HCT116 (cell line): ENCODE data around the gene KRT37. TPM values are rescaled to one million over a fixed set of nuclear protein-coding genes. Genes with fewer than 3 reads are reported as not detected.

ENCODE experiments used
- ATAC-seq: fragments of 200-7000 bp; cut with Tn5 transposase; 2 replicates; pipeline ENCODE4 v1.9.1; 2020; ENCODE audit warnings: mild to moderate bottlenecking, moderate library complexity
- BruUV-seq: library from RNA; stranded (reverse); fragments of 400-500 nt; replicated peaks from 2 replicates; lab custom pipeline; 2021; lab: Mats Ljungman, UMichigan
- CTCF ChIA-PET: fragments of 300-600 bp; sonication (Branson Sonifier 250); formaldehyde crosslinking; loops from one replicate; lab custom pipeline; 2021; ENCODE audit warnings: antibody characterized with exemption; lab: Charles Lee
- POLR2A ChIA-PET: fragments of 300-600, 350-600 bp; sonication (Branson Sonifier 250); formaldehyde crosslinking; loops from one replicate; lab custom pipeline; 2021; ENCODE audit warnings: antibody characterized with exemption; lab: Charles Lee
- RAD21 ChIA-PET, 2 experiments: fragments of 300-600 bp; sonication (Branson Sonifier 250); formaldehyde crosslinking; loops; one replicate each; lab custom pipeline; 2023; ENCODE audit warnings: low total read pairs in 2 of 2; ENCODE audit not compliant: uncharacterized antibody in 2 of 2, unreplicated experiment in 2 of 2, low non-redundant PET in 1 of 2; lab: Charles Lee
- DNase-seq: peaks from one replicate; pipeline ENCODE4 v3.0.0-alpha.2; 2010; ENCODE audit warnings: low read depth, low spot score
- H2AFZ ChIP-seq: fragments of 200-600 bp; shearing (Covaris generic), sonication (generic); 2 replicates; pipeline ENCODE4 v1.6.1; 2017; ENCODE audit warnings: low read depth, mixed run types, mixed read lengths, antibody characterized with exemption, low read length; ENCODE audit not compliant: poor library complexity, severe bottlenecking
- H3K27ac ChIP-seq: 2 replicates; pipeline ENCODE4 v1.5.1; 2012; ENCODE audit warnings: low read depth, low read length
- H3K27me3 ChIP-seq: fragments of 200-600 bp; sonication (generic); 2 replicates; pipeline ENCODE4 v1.6.1; 2016; ENCODE audit warnings: mixed run types, low read length, mixed read lengths; ENCODE audit not compliant: insufficient read depth
- H3K36me3 ChIP-seq, 2 experiments: fragments of 200-500 bp in 1 of 2; fragments of 200-600 bp in 1 of 2; sonication (Bioruptor generic) in 1 of 2; sonication (generic) in 1 of 2; 2 replicates each; pipeline versions ENCODE4 v1.5.1 to v1.6.1; 2014 to 2016; ENCODE audit warnings: low read length in 2 of 2, inconsistent platforms in 1 of 2, mixed read lengths in 1 of 2, mixed run types in 1 of 2; ENCODE audit not compliant: insufficient read depth in 2 of 2, control insufficient read depth in 1 of 2
- H3K4me1 ChIP-seq, 2 experiments: fragments of 200-600 bp in 1 of 2; sonication (generic) in 1 of 2; 2 replicates each; pipeline versions ENCODE4 v1.5.1 to v1.6.1; 2012 to 2017; ENCODE audit warnings: low read length in 2 of 2, inconsistent platforms in 1 of 2, mild to moderate bottlenecking in 1 of 2, mixed read lengths in 1 of 2, mixed run types in 1 of 2, moderate library complexity in 1 of 2; ENCODE audit not compliant: insufficient read depth in 2 of 2, control insufficient read depth in 1 of 2
- H3K4me2 ChIP-seq: fragments of 200-600 bp; sonication (generic); 2 replicates; pipeline ENCODE4 v1.6.1; 2017; ENCODE audit warnings: mixed run types, low read length, mixed read lengths
- H3K4me3 ChIP-seq, 2 experiments: fragments of 200-600 bp in 1 of 2; sonication (generic) in 1 of 2; replicated peaks in 1 of 2; 2 replicates each; pipeline ENCODE4 v1.5.1; 2011 to 2016; ENCODE audit warnings: low read length in 2 of 2, control low read depth in 1 of 2, low read depth in 1 of 2, mild to moderate bottlenecking in 1 of 2, mixed read lengths in 1 of 2, mixed run types in 1 of 2
- H3K79me2 ChIP-seq: fragments of 200-600 bp; sonication (generic); 2 replicates; pipeline ENCODE4 v1.6.1; 2017; ENCODE audit warnings: mild to moderate bottlenecking, mixed run types, low read length, moderate library complexity, mixed read lengths; ENCODE audit not compliant: insufficient read depth
- H3K9ac ChIP-seq: fragments of 200-600 bp; sonication (generic); 2 replicates; pipeline ENCODE4 v1.6.1; 2016; ENCODE audit warnings: low read length, mixed read lengths
- H3K9me2 ChIP-seq: fragments of 200-600 bp; sonication (generic), shearing (Covaris generic); 2 replicates; pipeline ENCODE4 v1.6.1; 2017; ENCODE audit warnings: mixed run types, mild to moderate bottlenecking, moderate library complexity; ENCODE audit not compliant: insufficient read depth
- H3K9me3 ChIP-seq, 2 experiments: fragments of 200-500 bp in 1 of 2; fragments of 200-600 bp in 1 of 2; sonication (Bioruptor generic) in 1 of 2; sonication (generic) in 1 of 2; 2 replicates each; pipeline ENCODE4 v1.6.1; 2014 to 2017; ENCODE audit warnings: low read length in 2 of 2, mixed read lengths in 2 of 2, inconsistent platforms in 1 of 2, low read depth in 1 of 2, mild to moderate bottlenecking in 1 of 2, mixed run types in 1 of 2, moderate library complexity in 1 of 2; ENCODE audit not compliant: control insufficient read depth in 1 of 2, insufficient read depth in 1 of 2
- H4K20me1 ChIP-seq: fragments of 200-600 bp; sonication (generic), shearing (Covaris generic); 2 replicates; pipeline ENCODE4 v1.6.1; 2017; ENCODE audit warnings: mixed run types, mild to moderate bottlenecking, moderate library complexity; ENCODE audit not compliant: insufficient read depth
- ATF3 ChIP-seq: IDR thresholded peaks from 2 replicates; pipeline ENCODE4 v1.6.1; 2012
- CBX3 ChIP-seq: IDR thresholded peaks from 2 replicates; pipeline ENCODE4 v1.6.1; 2012; ENCODE audit warnings: low read depth
- CEBPB ChIP-seq: IDR thresholded peaks from 2 replicates; pipeline ENCODE4 v1.6.1; 2012; ENCODE audit warnings: low read depth
- CTCF ChIP-seq, 3 experiments: fragments of 200-600 bp in 1 of 3; sonication (generic) in 1 of 3; IDR thresholded peaks in 2 of 3; conservative IDR thresholded peaks in 1 of 3; 2 replicates each; pipeline ENCODE4 v1.5.1; 2012 to 2017; ENCODE audit warnings: low read depth in 2 of 3, low read length in 2 of 3, antibody characterized with exemption in 1 of 3, borderline replicate concordance in 1 of 3, control low read depth in 1 of 3, mild to moderate bottlenecking in 1 of 3, mixed read lengths in 1 of 3, mixed run types in 1 of 3, moderate library complexity in 1 of 3; ENCODE audit not compliant: insufficient read depth in 1 of 3
- EGR1 ChIP-seq: IDR thresholded peaks from 2 replicates; pipeline ENCODE4 v1.6.1; 2012; ENCODE audit warnings: low read depth
- EZH2 ChIP-seq: fragments of 200-600 bp; sonication (generic); IDR thresholded peaks from 2 replicates; pipeline ENCODE4 v1.6.1; 2017; ENCODE audit warnings: antibody characterized with exemption, mixed run types
- EZH2phosphoT487 ChIP-seq: fragments of 200-600 bp; IDR thresholded peaks from 2 replicates; pipeline ENCODE4 v1.6.1; 2018; ENCODE audit warnings: antibody characterized with exemption, borderline replicate concordance
- FOSL1 ChIP-seq: IDR thresholded peaks from 2 replicates; pipeline ENCODE4 v1.6.1; 2012; ENCODE audit warnings: low read depth
- JUND ChIP-seq: IDR thresholded peaks from 2 replicates; pipeline ENCODE4 v1.6.1; 2012
- MAX ChIP-seq: IDR thresholded peaks from 2 replicates; pipeline ENCODE4 v1.6.1; 2012
- POLR2A ChIP-seq: IDR thresholded peaks from 2 replicates; pipeline ENCODE4 v1.7.0; 2011; ENCODE audit warnings: borderline replicate concordance; ENCODE audit not compliant: insufficient read depth, insufficient read length; ENCODE audit errors: extremely low read depth
- POLR2AphosphoS5 ChIP-seq: IDR thresholded peaks from 2 replicates; pipeline ENCODE4 v1.6.1; 2011; ENCODE audit warnings: mild to moderate bottlenecking, low read depth, low read length, moderate library complexity
- RAD21 ChIP-seq: IDR thresholded peaks from 2 replicates; pipeline ENCODE4 v1.6.1; 2012; ENCODE audit warnings: low read depth, mild to moderate bottlenecking
- SRF ChIP-seq: IDR thresholded peaks from 2 replicates; pipeline ENCODE4 v1.6.1; 2012; ENCODE audit warnings: low read depth
- TCF7L2 ChIP-seq: IDR thresholded peaks from 2 replicates; pipeline ENCODE4 v1.7.0; 2011; ENCODE audit warnings: borderline replicate concordance, inconsistent platforms; ENCODE audit not compliant: insufficient read depth, insufficient read length; ENCODE audit errors: extremely low read depth
- ZBTB33 ChIP-seq: IDR thresholded peaks from 2 replicates; pipeline ENCODE4 v1.6.1; 2011; ENCODE audit warnings: mild to moderate bottlenecking, low read length, moderate library complexity; ENCODE audit not compliant: insufficient replicate concordance; ENCODE audit errors: extremely low read depth
- ZFX ChIP-seq: fragments of 450-650 bp; IDR thresholded peaks from 2 replicates; pipeline ENCODE4 v1.6.1; 2017
- ZNF274 ChIP-seq: fragments of 200-500 bp; sonication (Bioruptor generic); IDR thresholded peaks from 2 replicates; pipeline ENCODE4 v1.6.1; 2014; ENCODE audit warnings: mild to moderate bottlenecking, low read depth, low read length, inconsistent platforms
- intact Hi-C: fragments of 100-400 bp; cut with micrococcal nuclease; formaldehyde crosslinking; loops from 2 replicates; pipeline ENCODE4 v1.10.0; 2022
- total RNA-seq: library from RNA; stranded (reverse); gene quantifications from one replicate; pipeline ENCODE4 v1.2.1, GENCODE V29; 2021; ENCODE audit not compliant: unreplicated experiment

Gene KRT37
- total RNA-seq, 1 experiment from 2014 or later: not detected

- Histone ChIP-seq H3K4me1 (peaks cover 0 to 5% of the 10 kb centered on the region in 2 experiments; a peak in 2 of 4 replicates), H3K4me3 (no peak overlapping the region), H3K9me2 (no peaks in the 10 kb centered on the region), H3K27me3 (no peaks in the 10 kb centered on the region), H3K9me3 (peaks cover 4 to 12% of the 10 kb centered on the region in 2 experiments; a peak in 1 of 4 replicates), H2AFZ (no peak overlapping the region), H3K79me2 (no peaks in the 10 kb centered on the region), H3K27ac (no peak overlapping the region), H3K36me3 (no peaks in the 10 kb centered on the region), H4K20me1 (no peaks in the 10 kb centered on the region), H3K4me2 (no peak overlapping the region), H3K9ac (no peak overlapping the region)
- no peak for ATAC-seq
- RAD21 ChIA-PET: no interaction called here
- no TSS peak for BruUV-seq
- TF ChIP-seq TCF7L2 (no peak), SRF (no peak), EGR1 (no peak), EZH2 (no peak), CBX3 (no peak)
- intact Hi-C loops: no loop called here
- DNase-seq: no peak
- POLR2A ChIA-PET: no interaction called here
- CTCF ChIA-PET: no interaction called here
These were observed 36.7 kb downstream of the KRT37 start for GRCh38 chr17:41387670-41388069.

GRCh38 chr17:41386227-41386626, 38.2 kb downstream of the KRT37 start:
- no peak for DNase-seq
- intact Hi-C loops: no loop called here
- BruUV-seq: no TSS peak
- Histone ChIP-seq H3K4me3 (no peak overlapping the region), H3K9me2 (no peaks in the 10 kb centered on the region), H3K36me3 (no peaks in the 10 kb centered on the region), H3K9me3 (peaks cover 4 to 12% of the 10 kb centered on the region in 2 experiments; a peak in 1 of 4 replicates), H3K4me2 (no peak overlapping the region), H2AFZ (no peak overlapping the region), H3K27me3 (no peaks in the 10 kb centered on the region), H3K4me1 (no peaks in the 10 kb centered on the region), H3K9ac (no peak overlapping the region), H4K20me1 (no peaks in the 10 kb centered on the region), H3K79me2 (no peaks in the 10 kb centered on the region), H3K27ac (no peak overlapping the region)
- ChIA-PET RAD21 (no interaction called here), POLR2A (no interaction called here), CTCF (no interaction called here)
- no peak for ATAC-seq
- TF ChIP-seq RAD21 (no peak), CEBPB (no peak), ATF3 (no peak), POLR2AphosphoS5 (no peak), POLR2A (no peak), CTCF (IDR thresholded peaks at IDR 0.05 in 2 of 3, conservative IDR thresholded peaks at IDR 0.05 in 1 of 3; ENCODE audit: borderline replicate concordance in 1 of 3, insufficient read depth in 1 of 3, low read depth in 2 of 3, low read length in 2 of 3) (no peak), ZNF274 (no peak), ZFX (no peak), EZH2phosphoT487 (no peak), JUND (no peak), SRF (no peak), FOSL1 (no peak), EGR1 (no peak), ZBTB33 (no peak), CBX3 (no peak), MAX (no peak)
